Tibial nerve (tissue), 4 donors: ENCODE results near the gene POU6F2.

Source experiments
- EP300 ChIP-seq, 2 donors: sonication (generic); formaldehyde crosslinking; IDR thresholded peaks; one replicate each; pipeline ENCODE4 v1.6.1; 2017; ENCODE audit warnings: antibody characterized with exemption in 2 of 2, mild to moderate bottlenecking in 1 of 2
- POLR2A ChIP-seq, 2 donors: fragments of 450-650 bp; IDR thresholded peaks; one replicate each; pipeline ENCODE4 v1.6.1; 2017; ENCODE audit warnings: antibody characterized with exemption in 2 of 2, mild to moderate bottlenecking in 2 of 2, moderate library complexity in 2 of 2
- TF ChIP-seq, protein P1 (sequence below), 5 experiments: fragments of 200-600 bp in 3 of 5; fragments of 450-650 bp in 2 of 5; sonication (generic) in 3 of 5; IDR thresholded peaks; one replicate each; pipeline ENCODE4 v1.5.1; 2016 to 2019; ENCODE audit warnings: antibody characterized with exemption in 5 of 5, mild to moderate bottlenecking in 3 of 5, moderate library complexity in 2 of 5

DNA sequence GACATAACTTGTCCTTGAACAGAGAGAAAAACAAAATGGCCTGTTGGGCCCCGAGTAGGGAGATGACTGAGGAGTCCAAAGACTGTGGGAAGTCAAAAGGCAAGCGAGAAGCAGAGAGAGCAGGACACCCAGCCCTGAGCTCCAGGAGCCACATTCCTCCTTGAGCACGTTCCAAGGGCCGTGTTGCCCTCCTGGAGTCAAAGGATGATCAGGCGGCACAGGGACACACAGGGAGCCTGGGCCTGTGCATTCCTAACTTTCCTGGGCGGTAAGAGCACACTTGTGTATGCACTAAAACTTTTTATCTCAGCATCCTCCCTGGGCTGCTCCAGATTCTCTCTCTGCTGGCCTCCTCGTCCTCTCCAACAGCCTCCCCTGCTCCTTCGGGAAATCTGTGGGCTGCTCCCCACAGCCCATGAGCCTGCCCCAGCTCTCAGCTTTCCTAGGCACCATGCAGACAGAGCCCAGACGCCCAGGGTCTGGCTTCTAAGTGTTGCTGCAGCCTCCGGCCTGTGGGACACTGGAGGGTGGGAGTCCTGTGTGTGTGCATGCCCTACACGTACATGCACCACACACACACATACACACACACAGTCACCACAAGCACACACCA lies 281.8 kb downstream of the POU6F2 start:
- TF ChIP-seq, protein P1, sequence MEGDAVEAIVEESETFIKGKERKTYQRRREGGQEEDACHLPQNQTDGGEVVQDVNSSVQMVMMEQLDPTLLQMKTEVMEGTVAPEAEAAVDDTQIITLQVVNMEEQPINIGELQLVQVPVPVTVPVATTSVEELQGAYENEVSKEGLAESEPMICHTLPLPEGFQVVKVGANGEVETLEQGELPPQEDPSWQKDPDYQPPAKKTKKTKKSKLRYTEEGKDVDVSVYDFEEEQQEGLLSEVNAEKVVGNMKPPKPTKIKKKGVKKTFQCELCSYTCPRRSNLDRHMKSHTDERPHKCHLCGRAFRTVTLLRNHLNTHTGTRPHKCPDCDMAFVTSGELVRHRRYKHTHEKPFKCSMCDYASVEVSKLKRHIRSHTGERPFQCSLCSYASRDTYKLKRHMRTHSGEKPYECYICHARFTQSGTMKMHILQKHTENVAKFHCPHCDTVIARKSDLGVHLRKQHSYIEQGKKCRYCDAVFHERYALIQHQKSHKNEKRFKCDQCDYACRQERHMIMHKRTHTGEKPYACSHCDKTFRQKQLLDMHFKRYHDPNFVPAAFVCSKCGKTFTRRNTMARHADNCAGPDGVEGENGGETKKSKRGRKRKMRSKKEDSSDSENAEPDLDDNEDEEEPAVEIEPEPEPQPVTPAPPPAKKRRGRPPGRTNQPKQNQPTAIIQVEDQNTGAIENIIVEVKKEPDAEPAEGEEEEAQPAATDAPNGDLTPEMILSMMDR (IDR thresholded peaks at IDR 0.05) = no peak
- no peak for TF ChIP-seq POLR2A (IDR thresholded peaks at IDR 0.05)
- TF ChIP-seq EP300 (IDR thresholded peaks at IDR 0.05) = no peak
